ENCODE results near the gene QKI. TPM values are rescaled to one million over a fixed set of nuclear protein-coding genes. Genes with fewer than 3 reads are reported as not detected.

The QKI gene
- total RNA-seq, 1 experiment from 2014 or later = 176 TPM

GRCh38 chr6:163504984-163505640 is 90.6 kb downstream of the QKI start:
- H3K9ac ChIP-seq (ENCODE audit: extremely low read depth, insufficient read length, low read length) = no peak overlapping the region
- H3K4me2 ChIP-seq (ENCODE audit: insufficient read depth, insufficient read length, low read length) = no peak overlapping the region
- whole genome bisulfite sequencing (ENCODE audit: extremely low coverage, insufficient read length, low lambda C conversion rate) = no CpG with 5 or more reads among the region's 8 CpGs
- H3K4ac ChIP-seq (ENCODE audit: low read depth, low read length) = no peak overlapping the region
- no peak overlapping the region for H4K5ac ChIP-seq (ENCODE audit: insufficient read length, low read depth, low read length)
- no peak overlapping the region for H4K91ac ChIP-seq (ENCODE audit: insufficient read length, low read depth, low read length)
- no peak overlapping the region for H4K8ac ChIP-seq (replicated peaks; ENCODE audit: insufficient read length, low read depth, low read length)
- H3K4me1 Mint-ChIP-seq = peaks cover 0 to under 1% of the 10 kb centered on the region in 2 experiments; a peak in 2 of 4 replicates
- peaks cover 12% of the 10 kb centered on the region for H3K9me3 ChIP-seq (ENCODE audit: control insufficient read depth, low read depth, low read length)
- no peak overlapping the region for H2BK120ac ChIP-seq (ENCODE audit: low read depth, low read length, poor library complexity, severe bottlenecking)
- no peak overlapping the region for H3K18ac ChIP-seq (ENCODE audit: insufficient read length, low read depth, low read length)
- H3K23me2 ChIP-seq (ENCODE audit: insufficient read length, low read depth, low read length, poor library complexity, severe bottlenecking) = no peaks in the 10 kb centered on the region
- H3K27ac Mint-ChIP-seq = no peak overlapping the region
- H3K79me1 ChIP-seq (ENCODE audit: insufficient read depth, low read depth, low read length, poor library complexity, severe bottlenecking) = peaks cover 9% of the 10 kb centered on the region
- H3K27ac ChIP-seq (ENCODE audit: insufficient read length, low read depth, low read length) = no peak overlapping the region
- no peak overlapping the region for H2BK5ac ChIP-seq (ENCODE audit: insufficient read length, low read length)
- H3K23ac ChIP-seq (ENCODE audit: insufficient read length, low read depth, low read length) = no peak overlapping the region
- H3K27me3 Mint-ChIP-seq (ENCODE audit: low read depth) = peaks cover 2% of the 10 kb centered on the region
- no peak for TF ChIP-seq CTCF (conservative IDR thresholded peaks at IDR 0.05)
- H3K9me3 Mint-ChIP-seq = peaks cover 51% of the 10 kb centered on the region in 2 experiments
- no peak overlapping the region for H2BK12ac ChIP-seq (ENCODE audit: insufficient read length, low read depth, low read length)
- no peak overlapping the region for H3K4me3 Mint-ChIP-seq
- no peaks in the 10 kb centered on the region for H4K20me1 ChIP-seq (ENCODE audit: control insufficient read depth, insufficient read depth, insufficient read length)
- no peaks in the 10 kb centered on the region for H3K4me1 ChIP-seq (ENCODE audit: insufficient read depth, low read length)
- H3K14ac ChIP-seq (ENCODE audit: insufficient read depth, low read length) = no peak overlapping the region
- no peak overlapping the region for H2AK5ac ChIP-seq (ENCODE audit: insufficient read length, low read length)
- peaks cover 17% of the 10 kb centered on the region; the same call in 1 of the 2 replicates for H3K79me2 ChIP-seq (ENCODE audit: insufficient read depth, low read length)
- peaks cover 51 to 64% (median 56%) of the 10 kb centered on the region in 3 experiments for H3K36me3 Mint-ChIP-seq (ENCODE audit: insufficient read depth in 1 of 3, low read depth in 3 of 3)
- no peak overlapping the region for H2BK15ac ChIP-seq (ENCODE audit: low read depth, low read length)
- no peak overlapping the region for H3K56ac ChIP-seq (ENCODE audit: insufficient read length, low read depth, low read length)
- no peak overlapping the region for H2BK20ac ChIP-seq (ENCODE audit: low read depth, low read length, poor library complexity, severe bottlenecking)
- no peak overlapping the region for H3T11ph ChIP-seq (ENCODE audit: low read length)
- H3K27me3 ChIP-seq (ENCODE audit: insufficient read depth, low read length) = no peaks in the 10 kb centered on the region
- no peak overlapping the region for H2AFZ ChIP-seq (ENCODE audit: low read length)
- no peak for DNase-seq
